Coronary artery (tissue), 2 donors: ENCODE measurements around the gene PKN1.
A peak's percentile ranks its signal among the peaks of the same experiment; 100 is the strongest.
"Not testable (repeated sequence)": the region's sequence is repeated elsewhere in the genome, so short reads cannot be mapped to it uniquely, and the experiment has no call there.

Experiments
- DNase-seq: peaks from one replicate; pipeline ENCODE4 v3.0.0-alpha.2; 2017; ENCODE audit warnings: low spot score
- H3K27ac ChIP-seq, 2 donors: fragments of 200-600 bp; sonication (generic); one replicate each; pipeline ENCODE4 v1.5.1; 2016 to 2019
- H3K4me3 ChIP-seq: fragments of 200-600 bp; sonication (generic); 2 replicates; pipeline ENCODE4 v1.5.1; 2016; ENCODE audit warnings: mild to moderate bottlenecking, moderate library complexity
- CTCF ChIP-seq: fragments of 200-600 bp; sonication (generic); IDR thresholded peaks from one replicate; pipeline ENCODE4 v1.5.1; 2019; ENCODE audit warnings: antibody characterized with exemption

The PKN1 gene

GRCh38 chr19:14495672-14496028 is 62.5 kb downstream of the PKN1 start:
- Histone ChIP-seq H3K27ac (peak overlapping the region; percentile 35 to 79), H3K4me3 (peak overlapping the region; percentile 85)
- TF ChIP-seq CTCF, result no peak
- no peak for DNase-seq

- H3K27ac ChIP-seq, result peak within 1 kb of the TSS; percentile 35 to 79
- H3K4me3 ChIP-seq, result peak within 1 kb of the TSS; percentile 85
- DNase-seq, result peak; percentile 98
- TF ChIP-seq CTCF, result no peak
These were observed 63.1 kb downstream of the PKN1 start, which contains the start of gene GIPC1 for GRCh38 chr19:14496029-14496833. Gene GIPC1, minus strand, starts transcription at chr19:14496127. Its CDS starts 13,151 bp downstream, at chr19:14482976.

DNA sequence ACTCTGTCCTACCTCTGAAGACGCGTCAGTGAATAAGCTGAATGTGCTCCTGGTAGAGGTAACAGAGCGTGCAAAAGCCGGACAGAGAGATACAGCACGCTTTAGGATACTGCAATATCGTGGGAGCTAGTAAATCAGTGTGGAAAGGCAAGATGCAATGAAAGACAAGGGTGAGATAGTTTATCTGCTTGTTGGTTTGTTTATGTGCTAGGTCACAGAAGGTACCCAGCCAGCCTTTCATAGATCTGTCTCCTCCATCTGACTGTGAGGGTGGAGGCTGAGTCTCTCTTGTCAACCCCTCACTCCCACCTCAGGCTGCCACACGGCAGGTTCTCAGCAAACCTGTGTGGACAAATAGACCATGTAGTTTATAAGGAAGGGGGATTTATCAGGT is 63.7 kb downstream of the PKN1 start:
- Histone ChIP-seq H3K4me3 (peak overlapping the region; percentile 85), H3K27ac (peak overlapping the region; percentile 33 to 79)
- no peak for DNase-seq
- no peak for TF ChIP-seq CTCF

DNA sequence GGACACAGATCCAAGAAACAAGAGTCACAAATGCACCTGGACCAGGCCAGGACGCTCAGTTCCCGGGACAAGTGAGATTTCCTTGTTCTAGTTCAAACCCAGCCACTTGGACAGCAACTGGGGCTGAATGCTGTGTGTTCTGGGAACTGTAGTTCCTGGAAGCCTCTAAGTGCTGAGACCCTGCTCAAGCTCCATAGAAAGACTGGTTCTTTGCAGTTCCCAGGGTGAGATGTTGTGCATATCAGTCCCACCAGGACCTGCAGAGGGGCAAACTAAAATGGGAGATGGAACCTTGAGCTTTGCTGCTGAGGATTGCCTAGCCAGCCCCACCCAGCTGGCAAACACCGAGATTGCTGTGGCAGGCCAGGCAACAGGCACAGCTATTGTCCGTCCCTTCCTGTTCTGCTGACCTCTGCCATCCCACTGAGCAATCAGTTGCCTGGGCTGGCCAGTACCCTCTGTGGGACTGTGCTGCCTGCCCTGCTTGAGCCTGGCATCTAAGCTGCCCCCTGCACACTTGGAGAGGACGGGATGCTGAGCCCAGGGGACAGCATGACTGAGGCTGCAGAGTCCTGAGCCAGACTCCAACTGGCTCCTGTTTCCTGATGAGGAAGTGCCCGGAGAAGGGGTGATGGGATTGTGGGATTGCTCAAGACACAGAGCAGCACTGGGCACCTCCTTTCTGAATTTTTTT is 64.3 kb downstream of the PKN1 start:
- Histone ChIP-seq H3K27ac (peak overlapping the region in 1 of 2 donors; percentile 79), H3K4me3 (no peak overlapping the region)
- TF ChIP-seq CTCF, result no peak
- no peak for DNase-seq

GRCh38 chr19:14502334-14503092 is 69.4 kb downstream of the PKN1 start:
- no peak for DNase-seq
- Histone ChIP-seq H3K27ac (no peak overlapping the region), H3K4me3 (no peak overlapping the region)
- TF ChIP-seq CTCF, result no peak

- Histone ChIP-seq H3K4me3 (no peak overlapping the region), H3K27ac (no peak overlapping the region)
- DNase-seq, result no peak
- TF ChIP-seq CTCF, result no peak
These were observed 70.2 kb downstream of the PKN1 start for GRCh38 chr19:14503285-14503684.

DNA sequence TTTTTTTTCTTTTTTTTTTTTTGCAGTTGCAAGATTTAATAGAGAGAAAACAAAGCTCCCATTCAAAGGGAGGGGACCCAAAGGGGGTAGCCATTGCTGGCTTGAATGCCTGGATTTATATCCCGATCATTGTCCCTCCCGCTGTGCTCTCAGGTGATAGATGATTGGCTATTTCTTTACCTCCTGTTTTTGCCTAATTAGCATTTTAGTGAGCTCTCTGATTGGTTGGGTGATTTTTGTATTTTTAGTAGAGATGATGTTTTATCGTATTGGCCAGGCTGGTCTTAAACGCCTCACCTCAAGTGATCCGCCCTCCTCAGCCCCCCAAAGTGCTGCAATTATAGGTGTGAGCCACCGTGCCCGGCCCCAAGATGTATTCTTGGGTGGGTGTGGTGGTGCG is 71.5 kb downstream of the PKN1 start:
- H3K4me3 ChIP-seq, H3K27ac ChIP-seq, DNase-seq: not testable (repeated sequence)
